GM18520 (cell line): ENCODE measurements around the gene GDPD3.

ENCODE experiments used
- ATAC-seq: cut with Tn5 transposase; IDR thresholded peaks from one replicate; pipeline ENCODE4 v1.9.1; 2021; ENCODE audit not compliant: unreplicated experiment

Gene GDPD3

DNA sequence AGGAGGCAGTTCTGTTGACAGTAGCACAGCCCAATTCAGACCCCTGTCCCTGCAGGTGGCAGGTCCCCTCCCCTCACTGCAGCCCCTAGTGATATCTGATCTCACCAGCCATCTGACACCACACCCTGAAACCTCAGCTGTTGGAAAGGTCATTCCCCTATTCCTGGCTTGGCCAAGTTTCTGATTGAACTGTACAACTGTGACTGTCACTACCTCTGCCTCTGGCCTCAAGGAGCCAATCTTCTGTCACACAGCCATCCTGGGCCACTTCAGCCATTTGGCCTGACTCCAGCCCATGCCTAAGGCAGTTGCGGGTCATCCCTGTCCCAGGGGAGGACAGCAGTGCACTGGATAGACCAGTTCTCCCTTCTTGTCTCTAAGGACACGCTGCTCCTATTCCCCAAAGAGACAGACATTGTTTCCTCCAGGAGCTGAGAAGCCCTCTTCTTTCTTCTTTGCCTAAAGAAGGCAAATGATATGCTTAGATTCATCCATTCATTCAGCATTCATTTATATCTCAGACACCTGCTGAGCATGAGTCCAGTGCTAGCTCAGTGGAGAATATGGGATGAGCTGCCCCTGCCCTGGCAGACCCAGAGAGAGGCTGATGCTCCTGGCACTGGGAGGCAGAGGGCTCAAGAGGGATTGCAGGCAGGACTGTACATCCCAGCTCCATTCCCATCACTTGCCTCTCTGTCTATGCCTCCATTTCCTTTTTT, 52.3 kb downstream of the GDPD3 start:
- ATAC-seq: no peak

DNA sequence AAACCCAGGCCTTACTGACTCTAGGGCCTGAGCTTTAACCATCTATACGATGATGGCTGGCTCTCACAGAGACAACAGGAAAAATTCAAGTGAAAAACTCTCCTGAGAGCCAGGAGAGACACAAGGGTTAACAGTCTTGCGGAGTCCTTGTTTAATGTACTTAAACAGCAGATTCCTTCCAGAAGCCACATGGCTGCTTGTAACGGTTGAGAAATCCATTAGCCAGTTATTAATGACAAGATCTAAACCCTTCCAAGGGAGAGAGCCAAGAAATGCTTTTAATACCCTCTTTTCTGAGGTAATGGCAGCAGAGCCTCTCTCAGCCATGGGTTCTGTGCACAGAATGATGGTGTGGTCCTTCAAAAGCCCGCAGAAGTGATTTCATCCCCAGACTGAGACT, 53.0 kb downstream of the GDPD3 start:
- ATAC-seq: no peak

DNA sequence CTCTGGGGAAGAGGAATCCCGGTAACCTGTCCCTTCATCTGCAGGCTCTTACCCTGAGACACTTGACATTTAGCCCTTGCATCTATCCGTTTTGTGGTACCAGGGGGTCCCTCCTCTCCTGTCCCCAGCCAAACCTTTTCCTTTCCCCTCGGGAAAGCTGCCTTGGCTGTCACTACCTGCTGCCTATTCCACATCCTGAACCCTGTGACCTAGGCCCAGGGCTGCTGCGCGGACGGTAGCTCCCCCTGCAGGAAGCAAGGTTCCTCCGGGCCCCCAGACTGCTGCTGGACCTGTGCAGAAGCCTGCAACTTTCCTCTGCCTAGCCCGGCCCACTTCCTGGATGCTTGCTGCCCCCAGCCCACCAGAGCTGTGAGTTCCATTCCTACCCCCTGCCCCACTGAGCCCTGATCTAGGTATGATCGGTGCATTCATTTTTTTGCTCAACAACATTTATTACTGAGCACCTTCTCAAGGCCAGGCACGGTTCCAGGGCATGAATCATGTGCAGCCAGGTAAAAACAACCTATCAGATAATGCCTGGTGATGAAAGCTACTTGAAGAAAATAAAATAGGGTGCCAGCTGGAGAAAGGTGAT, 58.3 kb downstream of the GDPD3 start:
- ATAC-seq: no peak
